HCT116 (cell line): Measurements from ENCODE around the gene TMEM79. TPM values are rescaled to one million over a fixed set of nuclear protein-coding genes. Genes with fewer than 3 reads are reported as not detected.

Source experiments
- ATAC-seq: fragments of 200-7000 bp; cut with Tn5 transposase; 2 replicates; pipeline ENCODE4 v1.9.1; 2020; ENCODE audit warnings: mild to moderate bottlenecking, moderate library complexity
- BruUV-seq: library from RNA; stranded (reverse); fragments of 400-500 nt; replicated peaks from 2 replicates; lab custom pipeline; 2021; lab: Mats Ljungman, UMichigan
- CTCF ChIA-PET: fragments of 300-600 bp; sonication (Branson Sonifier 250); formaldehyde crosslinking; loops from one replicate; lab custom pipeline; 2021; ENCODE audit warnings: antibody characterized with exemption; lab: Charles Lee
- POLR2A ChIA-PET: fragments of 300-600, 350-600 bp; sonication (Branson Sonifier 250); formaldehyde crosslinking; loops from one replicate; lab custom pipeline; 2021; ENCODE audit warnings: antibody characterized with exemption; lab: Charles Lee
- RAD21 ChIA-PET, 2 experiments: fragments of 300-600 bp; sonication (Branson Sonifier 250); formaldehyde crosslinking; loops; one replicate each; lab custom pipeline; 2023; ENCODE audit warnings: low total read pairs in 2 of 2; ENCODE audit not compliant: uncharacterized antibody in 2 of 2, unreplicated experiment in 2 of 2, low non-redundant PET in 1 of 2; lab: Charles Lee
- DNase-seq: peaks from one replicate; pipeline ENCODE4 v3.0.0-alpha.2; 2010; ENCODE audit warnings: low read depth, low spot score
- H2AFZ ChIP-seq: fragments of 200-600 bp; shearing (Covaris generic), sonication (generic); 2 replicates; pipeline ENCODE4 v1.6.1; 2017; ENCODE audit warnings: low read depth, mixed run types, mixed read lengths, antibody characterized with exemption, low read length; ENCODE audit not compliant: poor library complexity, severe bottlenecking
- H3K27ac ChIP-seq: 2 replicates; pipeline ENCODE4 v1.5.1; 2012; ENCODE audit warnings: low read depth, low read length
- H3K27me3 ChIP-seq: fragments of 200-600 bp; sonication (generic); 2 replicates; pipeline ENCODE4 v1.6.1; 2016; ENCODE audit warnings: mixed run types, low read length, mixed read lengths; ENCODE audit not compliant: insufficient read depth
- H3K36me3 ChIP-seq, 2 experiments: fragments of 200-500 bp in 1 of 2; fragments of 200-600 bp in 1 of 2; sonication (Bioruptor generic) in 1 of 2; sonication (generic) in 1 of 2; 2 replicates each; pipeline versions ENCODE4 v1.5.1 to v1.6.1; 2014 to 2016; ENCODE audit warnings: low read length in 2 of 2, inconsistent platforms in 1 of 2, mixed read lengths in 1 of 2, mixed run types in 1 of 2; ENCODE audit not compliant: insufficient read depth in 2 of 2, control insufficient read depth in 1 of 2
- H3K4me1 ChIP-seq, 2 experiments: fragments of 200-600 bp in 1 of 2; sonication (generic) in 1 of 2; 2 replicates each; pipeline versions ENCODE4 v1.5.1 to v1.6.1; 2012 to 2017; ENCODE audit warnings: low read length in 2 of 2, inconsistent platforms in 1 of 2, mild to moderate bottlenecking in 1 of 2, mixed read lengths in 1 of 2, mixed run types in 1 of 2, moderate library complexity in 1 of 2; ENCODE audit not compliant: insufficient read depth in 2 of 2, control insufficient read depth in 1 of 2
- H3K4me2 ChIP-seq: fragments of 200-600 bp; sonication (generic); 2 replicates; pipeline ENCODE4 v1.6.1; 2017; ENCODE audit warnings: mixed run types, low read length, mixed read lengths
- H3K4me3 ChIP-seq, 2 experiments: fragments of 200-600 bp in 1 of 2; sonication (generic) in 1 of 2; replicated peaks in 1 of 2; 2 replicates each; pipeline ENCODE4 v1.5.1; 2011 to 2016; ENCODE audit warnings: low read length in 2 of 2, control low read depth in 1 of 2, low read depth in 1 of 2, mild to moderate bottlenecking in 1 of 2, mixed read lengths in 1 of 2, mixed run types in 1 of 2
- H3K79me2 ChIP-seq: fragments of 200-600 bp; sonication (generic); 2 replicates; pipeline ENCODE4 v1.6.1; 2017; ENCODE audit warnings: mild to moderate bottlenecking, mixed run types, low read length, moderate library complexity, mixed read lengths; ENCODE audit not compliant: insufficient read depth
- H3K9ac ChIP-seq: fragments of 200-600 bp; sonication (generic); 2 replicates; pipeline ENCODE4 v1.6.1; 2016; ENCODE audit warnings: low read length, mixed read lengths
- H3K9me2 ChIP-seq: fragments of 200-600 bp; sonication (generic), shearing (Covaris generic); 2 replicates; pipeline ENCODE4 v1.6.1; 2017; ENCODE audit warnings: mixed run types, mild to moderate bottlenecking, moderate library complexity; ENCODE audit not compliant: insufficient read depth
- H3K9me3 ChIP-seq, 2 experiments: fragments of 200-500 bp in 1 of 2; fragments of 200-600 bp in 1 of 2; sonication (Bioruptor generic) in 1 of 2; sonication (generic) in 1 of 2; 2 replicates each; pipeline ENCODE4 v1.6.1; 2014 to 2017; ENCODE audit warnings: low read length in 2 of 2, mixed read lengths in 2 of 2, inconsistent platforms in 1 of 2, low read depth in 1 of 2, mild to moderate bottlenecking in 1 of 2, mixed run types in 1 of 2, moderate library complexity in 1 of 2; ENCODE audit not compliant: control insufficient read depth in 1 of 2, insufficient read depth in 1 of 2
- H4K20me1 ChIP-seq: fragments of 200-600 bp; sonication (generic), shearing (Covaris generic); 2 replicates; pipeline ENCODE4 v1.6.1; 2017; ENCODE audit warnings: mixed run types, mild to moderate bottlenecking, moderate library complexity; ENCODE audit not compliant: insufficient read depth
- EGR1 ChIP-seq: IDR thresholded peaks from 2 replicates; pipeline ENCODE4 v1.6.1; 2012; ENCODE audit warnings: low read depth
- ELF1 ChIP-seq: IDR thresholded peaks from 2 replicates; pipeline ENCODE4 v1.6.1; 2012; ENCODE audit warnings: low read depth, borderline replicate concordance
- EZH2 ChIP-seq: fragments of 200-600 bp; sonication (generic); IDR thresholded peaks from 2 replicates; pipeline ENCODE4 v1.6.1; 2017; ENCODE audit warnings: antibody characterized with exemption, mixed run types
- EZH2phosphoT487 ChIP-seq: fragments of 200-600 bp; IDR thresholded peaks from 2 replicates; pipeline ENCODE4 v1.6.1; 2018; ENCODE audit warnings: antibody characterized with exemption, borderline replicate concordance
- JUND ChIP-seq: IDR thresholded peaks from 2 replicates; pipeline ENCODE4 v1.6.1; 2012
- POLR2A ChIP-seq: IDR thresholded peaks from 2 replicates; pipeline ENCODE4 v1.7.0; 2011; ENCODE audit warnings: borderline replicate concordance; ENCODE audit not compliant: insufficient read depth, insufficient read length; ENCODE audit errors: extremely low read depth
- POLR2AphosphoS5 ChIP-seq: IDR thresholded peaks from 2 replicates; pipeline ENCODE4 v1.6.1; 2011; ENCODE audit warnings: mild to moderate bottlenecking, low read depth, low read length, moderate library complexity
- RAD21 ChIP-seq: IDR thresholded peaks from 2 replicates; pipeline ENCODE4 v1.6.1; 2012; ENCODE audit warnings: low read depth, mild to moderate bottlenecking
- REST ChIP-seq: IDR thresholded peaks from 2 replicates; pipeline ENCODE4 v1.6.1; 2012; ENCODE audit warnings: low read depth
- SIN3A ChIP-seq: IDR thresholded peaks from 2 replicates; pipeline ENCODE4 v1.6.1; 2012; ENCODE audit warnings: low read depth
- SP1 ChIP-seq: IDR thresholded peaks from 2 replicates; pipeline ENCODE4 v1.6.1; 2012; ENCODE audit warnings: low read depth
- SRF ChIP-seq: IDR thresholded peaks from 2 replicates; pipeline ENCODE4 v1.6.1; 2012; ENCODE audit warnings: low read depth
- ZFX ChIP-seq: fragments of 450-650 bp; IDR thresholded peaks from 2 replicates; pipeline ENCODE4 v1.6.1; 2017
- ZNF274 ChIP-seq: fragments of 200-500 bp; sonication (Bioruptor generic); IDR thresholded peaks from 2 replicates; pipeline ENCODE4 v1.6.1; 2014; ENCODE audit warnings: mild to moderate bottlenecking, low read depth, low read length, inconsistent platforms
- intact Hi-C: fragments of 100-400 bp; cut with micrococcal nuclease; formaldehyde crosslinking; loops from 2 replicates; pipeline ENCODE4 v1.10.0; 2022
- total RNA-seq: library from RNA; stranded (reverse); gene quantifications from one replicate; pipeline ENCODE4 v1.2.1, GENCODE V29; 2021; ENCODE audit not compliant: unreplicated experiment
- TF ChIP-seq, protein P1 (sequence below): IDR thresholded peaks from 2 replicates; pipeline ENCODE4 v1.6.1; 2012
- TF ChIP-seq, protein P2 (sequence below): IDR thresholded peaks from 2 replicates; pipeline ENCODE4 v1.6.1; 2011; ENCODE audit warnings: mild to moderate bottlenecking, low read length, moderate library complexity; ENCODE audit not compliant: insufficient replicate concordance; ENCODE audit errors: extremely low read depth

The TMEM79 gene
- total RNA-seq, 1 experiment from 2014 or later: 6.3 TPM

GRCh38 chr1:156310962-156311361 lies 26.8 kb downstream of the TMEM79 start:
- H3K4me2 ChIP-seq: no peak overlapping the region
- no peak for TF ChIP-seq ZNF274
- no peak for TF ChIP-seq RAD21
- TF ChIP-seq SP1: no peak
- TF ChIP-seq POLR2A: no peak
- no peak for TF ChIP-seq REST
- no peak for TF ChIP-seq SIN3A
- TF ChIP-seq EGR1: no peak
- TF ChIP-seq, all 23 proteins: peak for 0
- Histone ChIP-seq H3K79me2 (peaks cover 40% of the 10 kb centered on the region), H2AFZ (no peak overlapping the region), H3K27ac (no peak overlapping the region), H3K9me3 (no peaks in the 10 kb centered on the region), H3K36me3 (peaks cover 69 to 71% of the 10 kb centered on the region in 2 experiments), H3K9ac (no peak overlapping the region), H3K4me1 (no peaks in the 10 kb centered on the region), H3K9me2 (no peaks in the 10 kb centered on the region), H4K20me1 (peaks cover 14% of the 10 kb centered on the region; the same call in 1 of the 2 replicates), H3K27me3 (no peaks in the 10 kb centered on the region), H3K4me3 (no peak overlapping the region)
- intact Hi-C loops: no loop called here
- ChIA-PET RAD21 (no interaction called here), POLR2A (no interaction called here), CTCF (no interaction called here)
- BruUV-seq: no TSS peak
- ATAC-seq (no peak), DNase-seq (no peak)

GRCh38 chr1:156316909-156317308 lies 32.8 kb downstream of the TMEM79 start:
- no peak overlapping the region for H3K9ac ChIP-seq
- CTCF ChIA-PET: no interaction called here
- POLR2A ChIA-PET: no interaction called here
- H2AFZ ChIP-seq: no peak overlapping the region
- BruUV-seq: no TSS peak
- no peak overlapping the region for H3K4me3 ChIP-seq
- no peaks in the 10 kb centered on the region for H3K27me3 ChIP-seq
- peaks cover 89% of the 10 kb centered on the region for H3K79me2 ChIP-seq
- no peaks in the 10 kb centered on the region for H3K4me1 ChIP-seq
- H3K27ac ChIP-seq: no peak overlapping the region
- H3K9me2 ChIP-seq: no peaks in the 10 kb centered on the region
- peaks cover 3% of the 10 kb centered on the region; the same call in 1 of the 2 replicates for H4K20me1 ChIP-seq
- intact Hi-C loops: loop anchor here (5.0 kb wide), 1 partner anchor 175 kb away; no protein-coding TSS in a partner anchor
- H3K4me2 ChIP-seq: no peak overlapping the region
- RAD21 ChIA-PET: no interaction called here
- no peak for ATAC-seq
- H3K36me3 ChIP-seq: peaks cover 80 to 91% of the 10 kb centered on the region in 2 experiments
- no peaks in the 10 kb centered on the region for H3K9me3 ChIP-seq
- DNase-seq: no peak
- no peak for TF ChIP-seq SRF
- no peak for TF ChIP-seq EZH2
- TF ChIP-seq EGR1: no peak
- no peak for TF ChIP-seq SIN3A
- no peak for TF ChIP-seq ELF1
- TF ChIP-seq JUND: no peak
- TF ChIP-seq ZFX: no peak
- TF ChIP-seq, protein P1, sequence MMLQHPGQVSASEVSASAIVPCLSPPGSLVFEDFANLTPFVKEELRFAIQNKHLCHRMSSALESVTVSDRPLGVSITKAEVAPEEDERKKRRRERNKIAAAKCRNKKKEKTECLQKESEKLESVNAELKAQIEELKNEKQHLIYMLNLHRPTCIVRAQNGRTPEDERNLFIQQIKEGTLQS: no peak
- TF ChIP-seq EZH2phosphoT487: no peak
- TF ChIP-seq, protein P2, sequence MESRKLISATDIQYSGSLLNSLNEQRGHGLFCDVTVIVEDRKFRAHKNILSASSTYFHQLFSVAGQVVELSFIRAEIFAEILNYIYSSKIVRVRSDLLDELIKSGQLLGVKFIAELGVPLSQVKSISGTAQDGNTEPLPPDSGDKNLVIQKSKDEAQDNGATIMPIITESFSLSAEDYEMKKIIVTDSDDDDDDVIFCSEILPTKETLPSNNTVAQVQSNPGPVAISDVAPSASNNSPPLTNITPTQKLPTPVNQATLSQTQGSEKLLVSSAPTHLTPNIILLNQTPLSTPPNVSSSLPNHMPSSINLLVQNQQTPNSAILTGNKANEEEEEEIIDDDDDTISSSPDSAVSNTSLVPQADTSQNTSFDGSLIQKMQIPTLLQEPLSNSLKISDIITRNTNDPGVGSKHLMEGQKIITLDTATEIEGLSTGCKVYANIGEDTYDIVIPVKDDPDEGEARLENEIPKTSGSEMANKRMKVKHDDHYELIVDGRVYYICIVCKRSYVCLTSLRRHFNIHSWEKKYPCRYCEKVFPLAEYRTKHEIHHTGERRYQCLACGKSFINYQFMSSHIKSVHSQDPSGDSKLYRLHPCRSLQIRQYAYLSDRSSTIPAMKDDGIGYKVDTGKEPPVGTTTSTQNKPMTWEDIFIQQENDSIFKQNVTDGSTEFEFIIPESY: no peak
- no peak for TF ChIP-seq POLR2A
- no peak for TF ChIP-seq RAD21
- TF ChIP-seq POLR2AphosphoS5: no peak
